Left colon (tissue), 2 donors: ENCODE measurements around the gene KLF5. TPM values are rescaled to one million over a fixed set of nuclear protein-coding genes. Genes with fewer than 3 reads are reported as not detected.

ENCODE experiments used
- ATAC-seq: fragments of 200-7000 bp; cut with Tn5 transposase; one replicate; pipeline ENCODE4 v1.9.1; 2020; ENCODE audit warnings: mild to moderate bottlenecking, moderate library complexity
- DNase-seq, 2 donors: peaks; one replicate each; pipeline ENCODE4 v3.0.0-alpha.2; 2020
- intact Hi-C, 2 donors: fragments of 100-400 bp; cut with DNase I in 1 of 2; cut with micrococcal nuclease in 1 of 2; formaldehyde crosslinking; loops; one replicate each; pipeline versions ENCODE4 v1.11.2 to v1.14.0; 2022; cut with DNase I, micrococcal nuclease
- total RNA-seq, 2 donors: library from RNA; stranded (reverse); fragmentation: NEBNext Ultra II Directional; extraction: Animal tissue kit (Norgen Biotek cat#: 25700); gene quantifications; one replicate each; pipeline ENCODE4 v1.2.1, GENCODE V29; 2021
- donor health status: DM: no; HTN: no; CAD: no.
- donor health status: DM: yes; HTN: yes; CAD: no.

KLF5 gene
- total RNA-seq, 2 donors from 2014 or later = 361 to 365 TPM

- intact Hi-C loops = no loop called here
- no peak for DNase-seq
- ATAC-seq = no peak
Observed at GRCh38 chr13:73109288-73109899, 50.6 kb downstream of the KLF5 start.

DNA sequence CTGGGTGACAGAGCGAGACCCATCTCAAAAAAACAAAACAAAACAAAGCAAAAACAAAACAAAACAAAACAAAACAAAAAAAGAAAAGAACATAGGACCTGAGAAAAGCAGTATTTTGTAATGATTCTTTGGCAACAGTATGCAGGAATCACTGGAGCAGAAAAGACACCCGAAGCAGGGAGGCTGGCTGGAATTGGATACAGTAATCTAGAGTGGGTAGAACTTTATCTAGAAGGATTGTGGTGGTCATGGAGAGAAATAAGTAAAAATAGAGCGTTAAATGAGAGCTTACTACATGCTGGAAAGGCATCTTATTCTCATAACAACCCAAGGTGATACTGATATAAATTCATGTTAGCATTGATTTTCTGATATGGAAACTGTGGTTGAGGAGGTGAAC, 51.2 kb downstream of the KLF5 start:
- intact Hi-C loops = no loop called here
- ATAC-seq (no peak), DNase-seq (no peak)

DNA sequence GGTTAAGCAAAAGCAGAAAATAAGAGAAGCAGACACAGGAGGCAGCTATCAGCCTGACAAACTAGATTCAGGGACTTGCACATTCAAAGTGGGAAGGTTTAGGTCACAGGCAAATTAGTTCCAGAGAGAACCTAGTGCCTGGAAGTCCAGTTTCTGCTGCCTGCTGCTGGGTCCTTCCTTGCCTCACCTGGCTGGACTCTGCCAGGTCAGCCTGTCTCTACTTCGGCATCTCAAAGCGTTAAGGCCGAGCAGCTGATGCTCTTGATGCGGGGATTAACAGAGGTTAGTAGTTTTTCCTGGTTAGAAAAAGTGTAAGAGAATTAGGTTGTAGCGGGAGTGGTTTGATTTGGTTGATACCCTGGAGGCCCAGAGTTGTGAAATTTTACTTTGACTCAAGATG, 52.0 kb downstream of the KLF5 start:
- DNase-seq (no peak), ATAC-seq (no peak)
- intact Hi-C loops = no loop called here

- intact Hi-C loops = no loop called here
- DNase-seq (no peak), ATAC-seq (no peak)
Observed at GRCh38 chr13:73111331-73111730, 52.5 kb downstream of the KLF5 start.

DNA sequence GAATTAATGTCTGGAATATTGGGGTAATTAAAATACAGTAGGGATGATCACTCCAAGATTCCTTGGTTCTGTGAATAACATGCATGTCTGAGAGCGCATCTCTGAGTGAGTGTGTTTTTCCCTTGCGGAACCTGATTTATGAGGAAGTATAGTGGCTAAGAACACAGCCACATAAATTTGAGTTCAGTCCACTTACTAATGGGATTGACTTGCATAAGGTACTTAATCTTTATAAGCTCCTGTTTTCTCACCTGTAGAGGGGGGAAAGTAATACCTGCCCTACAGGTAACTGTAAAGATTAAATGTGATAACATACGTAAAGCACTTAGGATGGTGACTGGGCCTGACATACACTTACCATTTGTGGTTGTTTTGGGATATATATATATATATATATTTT, 60.8 kb downstream of the KLF5 start:
- ATAC-seq (no peak), DNase-seq (no peak)
- intact Hi-C loops = no loop called here
